ENCODE data around the gene SPAG9. TPM values are rescaled to one million over a fixed set of nuclear protein-coding genes. Genes with fewer than 3 reads are reported as not detected.

Gene SPAG9
- total RNA-seq, 3 donors from 2014 or later, result 112 to 178 (median 128) TPM

DNA sequence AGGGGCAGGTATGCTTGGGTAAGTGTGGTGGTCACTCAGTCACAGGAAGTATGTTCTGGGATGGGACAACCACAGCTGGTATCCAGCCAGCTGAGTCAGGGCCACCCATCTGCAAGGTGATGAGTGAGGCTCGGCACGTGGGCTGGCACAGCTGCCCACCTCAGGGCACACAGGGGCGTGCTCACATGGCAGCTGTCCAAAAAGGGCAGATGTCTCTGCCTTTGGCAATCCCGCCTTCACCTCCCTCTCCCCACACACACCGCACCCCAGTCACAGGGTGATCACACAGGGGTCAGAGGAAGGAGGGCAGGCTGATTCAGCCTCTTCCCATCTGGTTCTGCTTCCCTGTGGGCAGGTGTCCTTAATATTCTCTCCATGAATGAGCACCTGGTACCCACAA is 168.7 kb downstream of the SPAG9 start:
- no peak for DNase-seq (ENCODE audit: low spot score in 2 of 2)
- Histone ChIP-seq H3K4me3 (no peak overlapping the region), H3K9me3 (no peaks in the 10 kb centered on the region), H3K4me1 (peaks cover 21 to 31% of the 10 kb centered on the region in 2 donors), H3K36me3 (no peaks in the 10 kb centered on the region), H3K27ac (peak overlapping the region; percentile 23 to 26), H3K27me3 (no peaks in the 10 kb centered on the region)
- TF ChIP-seq POLR2AphosphoS5 (IDR thresholded peaks at IDR 0.05) (no peak), POLR2A (IDR thresholded peaks at IDR 0.05) (no peak)
- intact Hi-C loops (cut with DNase I; ENCODE audit: low total_unique reads), result loop anchor here (5.0 kb wide), 2 partner anchors 85 to 100 kb away; partner anchors contain the start of gene TOB1

DNA sequence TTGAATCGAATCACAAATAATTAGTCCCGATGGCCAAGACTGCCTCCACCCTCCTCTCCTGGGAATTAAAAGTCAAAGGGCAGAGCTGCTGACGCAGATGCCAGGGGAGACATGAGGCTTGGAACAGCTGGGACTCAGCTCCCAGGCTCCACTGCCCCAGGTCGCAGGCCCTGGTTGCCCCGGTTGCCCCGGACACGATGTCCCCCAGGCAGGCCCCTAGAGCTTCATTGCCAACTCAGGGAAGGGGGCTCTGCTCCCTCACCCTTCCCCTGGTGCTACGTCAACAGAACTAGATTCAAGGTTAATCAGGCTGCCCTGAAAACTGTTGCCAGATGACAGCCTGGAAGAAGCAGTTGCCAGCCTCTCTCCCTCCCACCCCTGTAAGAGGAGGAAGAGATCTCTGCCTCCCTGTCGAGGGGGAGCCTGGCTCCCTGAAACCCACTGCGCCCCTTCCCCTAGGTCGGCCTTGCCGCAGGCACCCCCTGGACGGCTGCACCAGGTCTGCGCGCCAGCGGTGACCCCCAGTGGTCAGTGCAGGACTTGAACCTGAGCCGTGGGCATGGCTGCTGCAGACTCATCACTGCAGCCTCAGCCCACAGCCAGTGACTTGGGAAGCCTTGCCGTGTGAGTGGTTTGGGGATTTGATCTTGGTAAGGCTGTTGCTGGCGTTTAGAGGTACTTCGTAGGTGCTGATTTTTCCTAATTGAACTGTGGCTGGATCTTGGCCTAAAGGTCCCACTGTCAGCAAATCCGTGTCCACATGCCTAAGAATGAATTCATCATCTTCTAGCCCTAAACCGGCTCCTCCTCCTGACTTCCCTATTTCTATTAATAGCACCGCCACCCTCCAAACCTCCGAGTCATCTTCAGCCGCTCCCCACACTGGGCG is 170.4 kb downstream of the SPAG9 start:
- Histone ChIP-seq H3K36me3 (no peaks in the 10 kb centered on the region), H3K27ac (peak overlapping the region; percentile 89 to 94), H3K4me1 (peaks cover 21 to 31% of the 10 kb centered on the region in 2 donors), H3K9me3 (no peaks in the 10 kb centered on the region), H3K27me3 (no peaks in the 10 kb centered on the region), H3K4me3 (peak overlapping the region in 2 of 3 donors; percentile 2 to 52)
- TF ChIP-seq POLR2A (IDR thresholded peaks at IDR 0.05), result no peak
- TF ChIP-seq, protein P1, sequence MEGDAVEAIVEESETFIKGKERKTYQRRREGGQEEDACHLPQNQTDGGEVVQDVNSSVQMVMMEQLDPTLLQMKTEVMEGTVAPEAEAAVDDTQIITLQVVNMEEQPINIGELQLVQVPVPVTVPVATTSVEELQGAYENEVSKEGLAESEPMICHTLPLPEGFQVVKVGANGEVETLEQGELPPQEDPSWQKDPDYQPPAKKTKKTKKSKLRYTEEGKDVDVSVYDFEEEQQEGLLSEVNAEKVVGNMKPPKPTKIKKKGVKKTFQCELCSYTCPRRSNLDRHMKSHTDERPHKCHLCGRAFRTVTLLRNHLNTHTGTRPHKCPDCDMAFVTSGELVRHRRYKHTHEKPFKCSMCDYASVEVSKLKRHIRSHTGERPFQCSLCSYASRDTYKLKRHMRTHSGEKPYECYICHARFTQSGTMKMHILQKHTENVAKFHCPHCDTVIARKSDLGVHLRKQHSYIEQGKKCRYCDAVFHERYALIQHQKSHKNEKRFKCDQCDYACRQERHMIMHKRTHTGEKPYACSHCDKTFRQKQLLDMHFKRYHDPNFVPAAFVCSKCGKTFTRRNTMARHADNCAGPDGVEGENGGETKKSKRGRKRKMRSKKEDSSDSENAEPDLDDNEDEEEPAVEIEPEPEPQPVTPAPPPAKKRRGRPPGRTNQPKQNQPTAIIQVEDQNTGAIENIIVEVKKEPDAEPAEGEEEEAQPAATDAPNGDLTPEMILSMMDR (IDR thresholded peaks at IDR 0.05), result peak; percentile 72 to 87 (median 81)
- TF ChIP-seq POLR2AphosphoS5 (IDR thresholded peaks at IDR 0.05), result peak; percentile 6 to 48 (median 48)
- peak; percentile 85 to 89 for DNase-seq (ENCODE audit: low spot score in 2 of 2)
- intact Hi-C loops (cut with DNase I; ENCODE audit: low total_unique reads), result loop anchor here (5.0 kb wide), 2 partner anchors 83 to 98 kb away; partner anchors contain the start of gene TOB1

DNA sequence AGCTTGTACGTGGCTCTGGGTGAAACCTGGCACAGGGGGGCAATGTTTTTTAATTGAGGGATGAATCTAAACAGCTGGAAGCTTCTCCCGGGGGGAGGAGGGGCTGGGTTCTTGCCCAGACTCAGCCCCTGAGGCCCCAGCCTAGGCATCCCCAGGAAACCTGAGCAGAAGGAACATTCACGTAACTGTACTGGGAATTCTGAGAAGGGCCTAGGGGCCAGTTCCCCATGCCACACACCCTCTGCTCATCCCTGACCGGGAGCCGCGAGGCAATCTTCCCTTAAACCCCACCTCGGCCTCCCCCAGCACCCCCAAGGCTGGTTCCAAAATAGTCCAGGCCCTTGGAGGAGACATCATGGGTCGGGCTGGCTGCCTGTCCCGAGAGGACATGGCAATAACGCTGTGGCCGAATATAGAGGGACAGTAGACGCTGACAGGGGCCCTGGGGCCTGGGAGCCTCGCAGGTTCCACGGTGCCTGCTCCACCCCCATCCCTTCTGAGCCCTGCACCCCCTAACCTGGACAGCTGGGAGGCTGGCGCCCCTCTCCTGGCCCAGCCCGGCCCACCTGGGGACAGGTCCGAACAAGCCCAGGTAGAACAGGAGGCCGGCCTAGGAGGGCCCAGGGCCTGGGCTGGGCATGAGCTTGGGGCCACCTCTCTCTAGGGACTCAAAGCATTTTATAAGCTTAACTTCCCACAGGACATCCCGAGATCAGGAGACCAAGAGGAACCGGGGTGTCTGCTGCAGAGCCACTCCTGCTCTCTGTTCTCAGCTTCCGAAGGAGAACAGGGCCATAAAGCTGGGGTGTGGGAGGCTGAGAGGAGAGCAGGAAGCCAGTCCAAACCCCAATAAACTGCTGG is 171.3 kb downstream of the SPAG9 start:
- peak overlapping the region; percentile 89 to 94 for H3K27ac ChIP-seq
- H3K36me3 ChIP-seq, result no peaks in the 10 kb centered on the region
- H3K9me3 ChIP-seq, result no peaks in the 10 kb centered on the region
- H3K4me1 ChIP-seq, result peaks cover 26 to 31% of the 10 kb centered on the region in 2 donors
- intact Hi-C loops (cut with DNase I; ENCODE audit: low total_unique reads), result no loop called here
- TF ChIP-seq POLR2A (IDR thresholded peaks at IDR 0.05) (no peak), POLR2AphosphoS5 (IDR thresholded peaks at IDR 0.05) (no peak)
- TF ChIP-seq, protein P1 (IDR thresholded peaks at IDR 0.05), result no peak
- peak in 1 of 2 donors; percentile 57 for DNase-seq (ENCODE audit: low spot score in 2 of 2)
- H3K4me3 ChIP-seq, result peak overlapping the region in 1 of 3 donors; percentile 52
- H3K27me3 ChIP-seq, result no peaks in the 10 kb centered on the region

DNA sequence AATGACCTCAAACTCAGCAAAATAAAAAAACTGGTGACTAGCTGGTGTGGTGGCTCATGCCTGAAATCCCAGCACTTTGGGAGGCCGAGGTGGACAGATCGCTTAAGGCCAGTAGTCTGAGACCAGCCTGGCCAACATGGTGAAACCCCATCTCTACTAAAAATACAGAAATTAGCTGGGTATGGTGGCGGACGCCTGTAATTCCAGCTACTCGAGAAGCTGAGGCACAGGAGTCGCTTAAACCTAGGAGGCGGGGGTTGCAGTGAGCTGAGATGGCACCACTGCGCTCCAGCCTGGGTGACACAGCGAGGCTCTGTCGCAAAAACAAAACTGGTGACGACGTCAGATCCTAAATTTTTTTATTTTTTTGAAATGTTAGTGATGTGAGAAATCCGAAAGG is 172.0 kb downstream of the SPAG9 start:
- Histone ChIP-seq H3K36me3 (no peaks in the 10 kb centered on the region), H3K4me1 (peaks cover 30 to 35% of the 10 kb centered on the region in 2 donors), H3K27me3 (no peaks in the 10 kb centered on the region), H3K9me3 (no peaks in the 10 kb centered on the region), H3K4me3 (no peak overlapping the region), H3K27ac (peak overlapping the region; percentile 89 to 94)
- TF ChIP-seq, protein P1 (IDR thresholded peaks at IDR 0.05), result no peak
- TF ChIP-seq POLR2AphosphoS5 (IDR thresholded peaks at IDR 0.05) (no peak), POLR2A (IDR thresholded peaks at IDR 0.05) (no peak)
- DNase-seq (ENCODE audit: low spot score in 2 of 2), result no peak
- intact Hi-C loops (cut with DNase I; ENCODE audit: low total_unique reads), result no loop called here

DNA sequence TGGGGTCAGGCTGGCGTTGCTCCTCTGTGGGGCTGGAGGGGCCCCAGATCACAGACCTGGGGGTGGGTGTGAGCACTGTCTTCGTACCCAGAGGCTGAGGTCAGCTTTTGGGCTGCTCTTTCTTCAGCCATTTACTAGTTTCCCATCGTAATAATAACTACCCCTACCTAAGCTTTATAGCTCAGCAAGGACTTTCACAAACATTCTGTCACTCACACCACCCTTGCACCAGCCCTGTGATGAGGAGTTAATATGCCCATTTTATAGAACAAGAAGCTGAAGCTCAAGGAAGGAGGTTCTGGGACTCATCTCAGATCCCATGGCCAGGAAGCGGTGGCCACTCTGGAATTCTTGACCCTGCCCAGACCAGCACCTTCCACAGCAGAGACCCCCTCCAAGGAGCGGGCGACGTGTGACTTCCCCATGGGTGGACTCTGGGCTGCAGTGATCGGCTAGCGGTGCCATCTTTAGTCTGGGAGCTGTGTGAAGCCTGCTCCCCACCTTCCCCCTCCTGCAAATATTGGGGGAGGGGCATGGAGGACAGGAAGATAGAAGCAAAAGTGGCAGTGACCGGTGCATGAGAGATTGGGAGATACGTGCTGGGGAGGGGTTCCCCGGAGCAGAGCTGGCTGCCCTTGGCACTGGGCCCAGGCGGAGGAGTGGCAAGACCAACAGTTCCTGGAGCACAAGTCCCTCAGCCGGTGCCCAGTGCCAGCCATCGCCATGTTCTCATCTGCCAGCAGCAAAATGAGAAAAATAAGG is 172.7 kb downstream of the SPAG9 start:
- intact Hi-C loops (cut with DNase I; ENCODE audit: low total_unique reads), result no loop called here
- TF ChIP-seq, protein P1 (IDR thresholded peaks at IDR 0.05), result no peak
- peak in 1 of 3 donors; percentile 9 for TF ChIP-seq POLR2AphosphoS5 (IDR thresholded peaks at IDR 0.05)
- no peaks in the 10 kb centered on the region for H3K27me3 ChIP-seq
- H3K4me1 ChIP-seq, result peaks cover 30 to 38% of the 10 kb centered on the region in 2 donors
- H3K4me3 ChIP-seq, result no peak overlapping the region
- no peaks in the 10 kb centered on the region for H3K9me3 ChIP-seq
- peak overlapping the region; percentile 89 to 94 for H3K27ac ChIP-seq
- no peaks in the 10 kb centered on the region for H3K36me3 ChIP-seq
- peak; percentile 76 to 93 for DNase-seq (ENCODE audit: low spot score in 2 of 2)

All from breast epithelium (tissue), 4 donors.